GM19043 (cell line): Measurements from ENCODE around the gene SPINK8.
"Not testable (repeated sequence)": the region's sequence is repeated elsewhere in the genome, so short reads cannot be mapped to it uniquely, and the experiment has no call there.

Source experiments
- ATAC-seq: cut with Tn5 transposase; IDR thresholded peaks from one replicate; pipeline ENCODE4 v1.9.1; 2021; ENCODE audit warnings: low read depth; ENCODE audit not compliant: unreplicated experiment

The SPINK8 gene

DNA sequence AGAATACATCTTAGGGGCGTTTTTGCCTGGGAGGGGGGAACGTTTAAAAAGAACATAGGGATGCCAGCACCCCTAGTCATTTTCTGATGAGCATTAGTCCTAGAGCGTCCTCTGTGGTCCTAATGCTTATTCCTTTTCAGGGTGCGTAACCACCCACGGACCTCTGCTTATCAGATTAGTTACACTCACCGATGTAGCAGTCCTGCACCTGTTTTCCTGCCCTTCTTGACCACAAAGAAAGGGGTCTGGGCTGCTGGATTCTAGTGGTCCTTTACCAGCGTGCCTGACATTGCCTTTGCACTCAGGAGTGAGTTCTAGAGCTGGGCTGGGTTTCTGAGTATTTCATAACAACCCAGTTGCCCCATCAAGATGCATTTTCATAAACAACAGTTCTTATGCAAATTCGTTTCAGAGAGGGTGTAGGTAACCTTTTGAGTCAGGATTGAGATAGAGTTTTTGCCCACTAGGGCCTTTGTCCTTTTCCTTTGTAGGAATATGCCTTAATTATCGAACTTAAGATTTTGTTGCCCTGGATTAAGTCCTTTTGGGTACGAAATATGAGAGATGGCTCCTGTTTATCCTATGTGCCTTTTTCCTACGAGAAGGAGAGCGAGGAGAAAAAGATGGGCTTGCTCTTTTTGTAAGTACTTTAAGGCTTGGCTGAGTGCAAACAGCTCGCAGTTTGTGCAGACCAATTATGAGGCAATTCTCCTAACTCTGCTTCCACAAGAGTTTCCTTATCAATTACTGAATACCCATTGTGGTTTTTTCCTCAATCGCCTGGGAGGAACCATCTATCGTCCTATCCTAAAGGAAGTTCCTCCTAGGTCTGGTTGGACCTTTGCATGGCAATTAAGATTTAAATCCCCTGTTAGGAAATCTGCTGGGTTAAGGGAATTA lies at the start of gene SPINK8:
Gene SPINK8, minus strand, starts transcription at position 316 of the 900 bp plus-strand sequence. CDS start 5,320 bp downstream, outside the sequence.
- not testable (repeated sequence) for ATAC-seq

DNA sequence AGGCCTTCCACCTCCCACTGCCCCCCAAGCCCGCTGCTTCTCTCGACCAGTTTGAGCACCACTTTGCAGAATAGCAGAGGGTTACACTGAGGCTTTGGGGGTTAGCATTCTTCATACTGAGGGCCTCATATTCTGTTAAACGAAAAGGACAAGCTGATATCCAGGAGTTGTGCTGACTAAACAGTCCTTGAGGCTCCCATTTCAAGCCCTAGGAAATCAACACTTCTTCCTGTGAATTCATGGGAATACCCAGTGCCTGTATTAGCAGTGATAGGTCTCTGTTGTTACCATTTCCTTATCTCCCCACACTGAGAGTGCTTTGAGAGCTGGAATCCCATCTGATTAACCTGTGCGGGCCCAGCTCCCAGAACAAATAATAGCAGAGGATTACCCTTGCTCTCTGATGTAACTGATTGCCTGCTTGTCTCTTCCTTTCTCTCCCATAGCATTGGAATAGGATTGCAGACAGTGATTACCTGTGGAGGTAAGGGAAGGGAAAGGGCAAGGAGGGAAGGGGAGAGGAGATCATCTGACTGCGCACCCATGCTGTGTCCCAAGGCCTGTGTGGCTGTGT lies 39.5 kb upstream of the SPINK8 start:
- ATAC-seq: no peak

DNA sequence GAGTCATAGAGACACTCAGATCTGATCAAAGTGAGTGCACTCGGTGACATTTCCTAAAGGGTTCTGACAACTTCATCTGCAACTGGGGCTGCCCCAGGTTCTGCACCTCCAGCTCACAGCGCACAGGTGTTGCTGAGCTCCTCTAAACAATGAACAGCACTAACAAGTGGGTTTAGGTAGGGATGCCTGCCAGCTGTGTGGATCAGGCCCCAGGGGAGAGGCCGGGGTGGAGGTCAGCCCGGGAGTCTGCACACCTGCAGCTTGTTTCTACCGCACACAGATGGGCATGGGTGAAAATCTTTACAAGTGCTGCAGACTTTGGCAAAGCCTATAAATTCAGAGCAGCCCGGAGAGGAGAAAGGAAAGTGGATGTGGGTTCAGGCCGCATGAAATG lies 38.9 kb upstream of the SPINK8 start:
- ATAC-seq: no peak

DNA sequence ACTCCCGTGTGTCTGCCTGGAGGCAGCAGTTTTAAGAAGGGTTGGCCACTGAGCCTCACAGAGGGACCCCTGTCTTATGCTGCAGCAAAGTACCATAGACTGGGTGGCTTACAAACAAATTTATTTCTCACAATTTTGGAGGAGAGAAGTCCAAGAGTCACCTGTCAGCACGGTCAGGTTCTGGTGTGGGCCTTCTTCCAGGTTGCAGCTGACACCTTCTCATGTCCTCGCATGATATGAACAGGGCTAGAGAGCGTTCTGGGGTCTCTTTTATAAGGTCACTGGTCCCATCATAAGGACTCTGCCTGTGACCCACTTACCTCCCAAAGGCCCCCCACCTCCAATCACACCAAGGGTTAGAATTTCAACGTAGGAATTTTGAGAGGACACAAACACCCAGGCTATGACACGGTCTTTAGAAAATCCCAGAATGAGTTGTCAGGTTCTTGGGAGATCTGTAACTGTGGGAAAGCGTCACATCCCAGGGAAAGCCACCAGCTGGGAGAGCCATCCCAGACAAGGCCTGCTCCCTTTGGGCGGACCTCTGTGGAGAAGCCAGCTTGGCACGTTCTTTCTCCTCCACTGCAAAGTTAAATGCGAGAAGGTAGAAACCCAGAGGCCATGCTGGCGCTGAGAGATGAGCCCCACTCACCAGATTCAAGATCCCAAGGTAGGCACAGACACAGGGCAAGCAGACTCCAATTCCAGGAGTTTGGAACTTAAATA lies 38.4 kb upstream of the SPINK8 start, which contains the start of gene FBXW12:
Gene FBXW12, plus strand, starts transcription at position 569 of the 726 bp plus-strand sequence. CDS start 549 bp downstream, outside the sequence.
- ATAC-seq: no peak

DNA sequence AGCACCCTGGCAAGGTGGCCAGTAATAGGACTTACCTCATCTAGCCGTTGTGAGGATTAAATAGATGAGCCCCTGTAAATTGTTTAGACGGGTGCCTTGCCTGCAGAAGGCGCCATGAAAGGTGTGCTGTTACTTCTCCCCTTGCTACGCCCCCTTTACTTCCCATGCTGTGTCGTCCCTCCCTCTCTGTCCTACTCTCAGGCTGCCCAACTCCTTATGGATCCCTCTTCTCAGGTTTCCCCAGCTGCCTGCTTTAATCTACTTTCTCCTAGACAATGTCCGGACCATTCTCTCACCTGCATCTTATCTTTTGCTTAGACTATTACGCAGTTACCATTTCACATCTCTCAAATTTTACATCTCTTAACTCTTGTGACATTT lies 36.9 kb upstream of the SPINK8 start:
- no peak for ATAC-seq

DNA sequence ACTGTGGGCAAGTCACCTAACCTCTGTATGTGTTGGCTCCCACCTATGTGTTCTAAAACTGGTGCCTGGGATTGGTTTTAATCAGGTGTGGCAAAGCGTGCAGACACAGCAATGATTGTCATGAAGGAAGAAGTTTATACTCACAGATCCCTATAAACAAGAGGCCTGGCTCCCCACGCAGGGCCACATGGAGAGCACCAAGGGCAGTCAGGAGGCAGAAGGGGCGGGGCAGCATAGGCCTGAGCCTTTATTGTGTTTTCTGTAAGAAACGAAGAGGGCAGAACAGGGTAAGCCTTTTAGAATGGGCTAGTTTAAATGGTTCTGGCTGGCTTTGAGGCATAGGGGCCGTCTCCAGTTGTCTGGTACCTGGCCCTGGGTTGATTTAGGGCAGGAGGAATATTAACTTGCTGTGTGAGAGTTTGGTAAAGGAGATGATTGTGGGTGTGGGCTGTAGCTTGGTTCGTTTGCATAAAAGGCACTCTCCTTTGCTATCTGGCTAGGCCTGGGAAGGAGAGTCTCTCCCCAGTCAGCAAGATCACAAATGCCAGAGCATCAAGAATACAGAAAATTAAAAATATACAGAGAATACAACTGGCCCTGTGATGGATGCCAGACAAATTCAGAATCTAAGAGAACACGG lies 36.4 kb upstream of the SPINK8 start:
- ATAC-seq: no peak

DNA sequence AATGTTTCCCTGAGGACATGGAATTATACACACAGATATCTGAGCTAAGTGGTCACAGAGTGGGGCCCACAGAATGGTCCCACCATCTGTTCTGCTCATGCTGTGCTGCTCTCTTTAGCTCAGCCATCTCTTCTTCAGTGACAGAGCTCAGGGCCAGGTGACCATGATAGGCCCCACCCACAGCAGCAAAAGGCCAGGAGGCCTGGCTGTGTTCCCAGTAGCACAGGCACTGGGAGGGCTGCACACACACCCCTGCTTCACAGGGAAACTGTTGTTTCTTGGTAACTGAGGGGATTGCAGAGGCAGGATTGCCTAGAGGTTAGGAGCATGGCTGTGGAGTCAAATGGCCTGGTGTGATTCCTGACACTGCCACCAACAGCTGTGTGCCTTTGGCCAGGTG lies 33.7 kb upstream of the SPINK8 start:
- ATAC-seq: no peak

DNA sequence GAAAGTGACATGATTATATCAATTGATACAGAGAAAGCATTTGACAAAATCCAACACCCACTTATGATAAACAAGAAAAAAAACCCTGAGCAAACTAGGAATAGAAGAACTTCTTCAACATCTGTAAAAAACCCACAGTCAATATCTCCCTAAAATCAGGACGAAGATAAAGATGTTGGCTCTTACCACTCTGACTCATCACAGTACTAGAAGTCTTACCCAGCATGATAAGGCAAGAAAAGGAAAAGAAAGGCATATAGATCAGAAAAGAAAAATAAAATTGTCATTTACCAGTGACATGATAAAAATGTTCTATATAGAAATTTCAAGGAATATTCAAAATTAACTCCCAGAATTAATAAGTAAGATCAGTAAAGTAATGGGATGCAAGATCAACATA lies 31.4 kb upstream of the SPINK8 start:
- ATAC-seq: no peak

DNA sequence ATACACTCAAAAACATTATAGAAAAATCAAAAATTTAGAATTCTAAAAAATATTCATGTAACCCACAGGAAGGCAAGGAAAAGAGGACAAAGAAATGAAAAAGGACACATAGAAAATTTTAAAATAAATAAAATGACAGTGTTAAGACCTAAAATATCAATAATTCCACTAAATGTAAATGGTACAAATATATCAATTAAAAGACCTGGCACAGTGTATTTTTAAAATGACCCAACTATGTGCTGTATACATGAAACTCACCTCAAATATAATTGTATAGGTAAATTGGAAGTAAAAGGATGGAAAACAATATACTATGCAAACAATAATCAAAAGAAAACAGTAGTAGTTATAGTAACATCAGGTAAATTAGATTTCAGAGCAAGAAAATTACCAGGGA lies 28.5 kb upstream of the SPINK8 start:
- no peak for ATAC-seq

DNA sequence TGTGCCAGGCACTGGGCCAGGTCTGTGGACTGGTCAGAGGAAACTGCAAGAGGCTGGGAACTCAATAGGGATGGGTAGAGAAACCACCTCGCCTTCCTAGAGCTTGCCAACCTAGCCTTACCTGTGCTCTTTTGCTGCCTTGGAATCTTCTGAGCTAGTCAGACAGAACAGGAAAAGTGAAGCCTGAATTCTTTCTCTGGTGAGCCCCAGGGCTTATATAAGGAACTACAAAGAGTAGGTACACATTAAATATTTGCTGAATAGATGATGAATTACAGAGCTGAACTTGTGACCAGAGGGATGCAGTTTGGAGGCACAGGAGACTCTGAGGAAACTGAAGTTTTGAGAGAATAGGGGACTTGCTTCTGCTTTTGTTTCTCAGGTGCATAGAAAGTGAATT lies 23.0 kb upstream of the SPINK8 start:
- ATAC-seq: no peak

DNA sequence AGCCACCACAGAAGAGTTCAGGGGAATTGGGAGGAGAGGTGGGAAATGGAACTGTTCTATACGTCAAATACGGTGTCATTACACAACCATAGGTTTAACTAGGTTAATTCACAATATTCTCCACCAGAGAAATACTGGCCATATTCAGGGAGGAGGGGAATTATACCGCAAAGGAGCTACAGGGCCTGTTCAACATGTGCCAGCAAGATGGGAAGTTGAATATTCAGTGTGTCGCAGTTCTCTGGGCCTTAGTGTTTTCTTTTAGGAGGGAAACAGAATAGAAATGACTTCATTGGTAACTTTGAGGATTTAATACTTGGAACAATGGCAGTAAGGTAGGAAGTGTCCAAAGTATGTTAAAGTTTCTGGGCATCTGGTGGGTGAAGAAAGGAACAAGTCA lies 20.5 kb upstream of the SPINK8 start:
- no peak for ATAC-seq

DNA sequence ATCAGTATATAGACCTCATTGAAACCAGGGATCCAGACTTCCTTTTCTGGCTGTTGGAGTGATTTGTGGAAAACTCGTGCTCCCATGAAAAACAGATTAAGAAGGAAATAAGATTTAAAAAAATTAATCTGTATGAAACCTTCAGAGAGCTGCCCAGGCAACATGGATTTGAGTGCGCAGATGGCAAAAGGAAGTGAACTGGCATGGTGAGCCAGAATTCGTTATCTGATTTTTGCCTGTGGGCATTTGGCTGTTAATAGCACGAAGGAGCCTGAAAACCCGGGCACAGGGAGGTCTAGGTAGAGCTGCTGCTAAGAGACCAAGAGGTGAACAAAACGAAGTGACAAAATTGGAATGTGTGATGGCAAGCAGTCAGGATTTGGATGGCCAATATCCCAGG lies 19.1 kb upstream of the SPINK8 start:
- no peak for ATAC-seq

DNA sequence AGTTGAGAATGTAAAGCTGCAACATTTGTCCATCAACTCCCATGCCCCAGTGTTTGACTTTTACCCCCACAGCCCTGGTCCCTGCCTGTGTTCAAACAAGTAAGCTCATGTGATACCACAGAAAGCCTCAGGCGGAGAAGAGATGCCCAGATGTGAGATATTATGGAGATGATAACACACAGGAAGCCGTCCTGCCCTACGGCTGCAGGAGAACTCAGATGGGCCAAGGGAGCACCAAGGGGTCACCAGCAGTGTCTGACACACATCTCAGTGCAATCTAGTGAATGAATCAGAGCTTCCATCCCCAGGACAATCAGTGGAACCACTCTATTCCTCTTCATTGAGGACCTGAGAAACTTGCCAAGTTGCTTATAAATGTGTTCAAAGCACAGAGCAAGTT lies 14.0 kb upstream of the SPINK8 start:
- ATAC-seq: no peak

DNA sequence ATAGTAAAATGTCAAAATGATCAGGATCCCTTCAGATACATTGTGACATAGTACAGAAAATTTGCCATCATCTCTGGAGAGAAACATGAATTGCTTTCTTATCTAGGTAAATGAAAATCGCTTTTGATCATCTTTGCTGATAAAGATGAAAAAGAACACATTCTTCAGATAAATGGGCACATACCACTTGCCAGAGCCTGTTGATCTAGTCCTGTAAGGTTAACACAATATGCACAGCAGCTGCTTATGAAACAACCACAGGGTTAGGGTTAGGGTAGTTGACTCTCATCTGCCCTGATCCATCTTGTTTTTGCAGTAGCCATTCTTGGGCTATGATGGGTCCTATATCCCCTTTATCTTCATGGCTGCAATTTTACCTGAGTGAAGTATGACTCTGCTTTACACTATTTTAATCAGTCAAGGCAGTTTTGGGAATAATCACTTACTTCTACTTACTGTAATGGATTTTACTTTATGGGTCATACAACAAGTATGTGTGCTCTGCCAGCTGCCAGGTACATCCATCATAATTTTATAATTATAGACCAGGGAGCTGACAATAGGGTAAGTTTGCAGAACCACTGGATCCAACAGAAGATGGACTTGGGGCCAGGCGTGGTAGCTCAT lies 12.6 kb upstream of the SPINK8 start:
- ATAC-seq: no peak

DNA sequence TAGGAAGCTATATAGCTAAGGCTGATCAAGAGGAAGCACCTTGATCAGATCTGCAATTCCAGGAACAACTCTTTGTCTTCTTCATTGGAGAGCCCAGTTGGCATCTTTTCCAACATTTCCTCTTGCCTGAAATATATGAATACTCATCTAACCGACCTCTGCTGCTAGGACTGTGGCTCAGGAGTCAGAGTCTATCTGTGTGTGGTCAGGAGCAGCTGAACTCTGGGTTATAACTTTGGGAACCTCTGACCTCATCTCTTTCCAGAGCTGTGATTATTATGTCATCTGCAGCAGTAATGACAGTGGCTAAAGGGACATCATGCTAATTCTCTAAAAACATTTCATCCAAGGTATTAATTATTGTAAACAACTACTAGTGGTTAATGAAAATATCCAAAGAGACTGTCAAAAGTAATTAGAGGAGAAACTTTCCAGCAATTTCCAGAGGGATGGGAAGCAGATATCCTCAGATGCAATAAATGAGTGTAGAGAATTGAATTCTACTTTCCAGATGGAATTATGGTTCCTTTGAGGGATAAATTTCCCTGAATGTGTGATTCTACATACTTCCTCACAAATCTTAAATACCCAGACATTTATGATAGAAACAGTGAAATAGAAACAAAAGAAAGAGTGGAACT lies 11.5 kb upstream of the SPINK8 start:
- ATAC-seq: no peak

DNA sequence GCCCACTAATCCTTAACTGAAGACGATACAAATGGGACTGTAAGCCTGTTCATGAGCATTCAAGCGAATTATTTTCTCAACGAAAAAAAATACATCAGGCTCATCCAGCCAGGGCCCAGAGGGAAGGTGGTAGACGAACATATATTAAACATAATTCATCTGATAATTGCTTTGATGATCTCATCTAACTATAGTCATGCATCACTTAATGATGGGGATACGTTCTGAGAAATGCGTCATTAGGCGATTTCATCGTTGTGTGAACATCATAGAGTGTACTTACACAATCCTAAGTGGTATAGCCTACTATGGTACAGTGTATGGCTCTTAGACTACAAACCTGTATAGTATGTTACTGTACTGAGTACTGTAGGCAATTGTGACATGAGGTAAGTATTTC lies 10.0 kb upstream of the SPINK8 start:
- ATAC-seq: no peak

DNA sequence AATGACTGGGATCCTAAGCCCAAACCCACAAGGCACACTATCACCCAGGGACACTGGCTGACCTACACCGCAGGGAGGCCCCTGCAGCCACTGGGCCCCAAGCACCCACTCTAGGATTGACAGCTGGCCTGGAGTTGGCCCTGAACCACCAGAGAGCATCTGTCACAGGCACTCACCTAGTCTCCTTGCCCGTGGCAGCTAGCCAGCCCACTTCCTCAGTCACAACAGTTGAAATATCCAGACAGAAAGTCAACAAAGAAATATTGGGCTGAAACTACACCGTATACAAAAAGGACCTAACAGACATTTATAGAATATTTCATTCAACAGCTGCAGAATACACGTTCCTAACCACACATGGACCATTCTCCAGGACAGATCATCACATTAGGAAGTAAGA lies 5.2 kb upstream of the SPINK8 start:
- no peak for ATAC-seq

DNA sequence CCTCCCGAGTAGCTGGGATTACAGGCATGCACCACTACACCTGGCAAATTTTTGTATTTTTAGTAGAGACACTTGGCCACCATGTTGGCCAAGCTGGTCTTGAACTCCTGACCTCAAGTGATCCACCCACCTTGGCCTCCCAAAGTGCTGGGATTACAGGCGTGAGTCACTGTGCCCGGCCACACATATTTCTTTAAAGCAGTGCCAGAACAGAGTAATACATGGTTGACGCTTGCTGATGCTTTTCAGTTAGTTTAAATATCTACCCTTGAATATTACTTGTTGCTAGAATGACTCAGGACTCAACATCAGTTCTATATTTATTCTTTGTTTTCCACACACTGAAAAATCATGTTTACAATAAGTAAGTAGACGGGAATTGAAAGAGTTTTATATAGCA lies 4.1 kb upstream of the SPINK8 start:
- ATAC-seq: not testable (repeated sequence)

DNA sequence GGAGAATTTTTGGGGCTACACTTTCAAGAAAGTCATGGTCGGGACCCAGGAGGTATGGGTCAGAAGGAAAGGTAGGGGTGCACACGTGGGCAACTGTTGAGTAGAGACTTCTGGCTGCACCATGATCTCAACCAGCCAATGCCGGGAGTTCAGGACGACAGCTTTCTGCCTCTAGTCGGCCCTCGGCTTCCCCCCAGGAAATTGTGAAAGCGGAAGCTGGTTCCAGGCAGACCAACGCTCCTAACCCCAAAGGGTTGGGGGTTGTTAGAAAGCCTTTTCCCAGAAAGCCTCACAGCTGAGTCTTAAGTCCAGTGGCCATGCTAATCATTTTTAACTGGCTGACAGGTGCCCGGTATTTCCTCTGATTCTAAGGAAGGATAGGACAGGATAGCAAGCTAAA lies 1.8 kb upstream of the SPINK8 start:
- ATAC-seq: not testable (repeated sequence)

DNA sequence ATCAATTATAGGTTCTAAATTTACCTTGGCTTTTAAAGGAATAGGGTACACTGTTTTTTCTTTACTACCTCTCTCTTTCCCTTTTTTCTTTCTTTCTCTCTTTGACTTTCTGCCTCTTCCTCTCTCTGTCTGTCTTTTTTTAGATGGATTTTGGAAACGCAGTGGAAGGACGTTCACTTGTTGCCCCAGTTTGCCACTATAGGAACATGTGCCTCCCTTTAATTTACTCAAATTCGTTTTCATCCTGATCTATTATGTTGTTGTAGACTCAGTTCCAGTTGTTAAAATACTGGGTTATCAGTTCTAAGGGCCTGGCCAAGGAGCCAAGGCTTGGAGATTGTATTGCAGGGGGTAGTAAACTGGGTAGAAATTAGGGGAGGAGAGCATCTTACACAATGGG lies 1.1 kb upstream of the SPINK8 start:
- ATAC-seq: no peak
